ENCODE measurements around the gene CLEC4D.
A peak's percentile ranks its signal among the peaks of the same experiment; 100 is the strongest.
"Not testable (repeated sequence)": the region's sequence is repeated elsewhere in the genome, so short reads cannot be mapped to it uniquely, and the experiment has no call there.

Gene CLEC4D

GRCh38 chr12:8513256-8513655 is at the start of gene CLEC4D:
TSS of gene CLEC4D (plus strand) at chr12:8513503. CDS start at chr12:8513733, 230 bp downstream.
- no peak for DNase-seq (ENCODE audit: low read depth)

DNA sequence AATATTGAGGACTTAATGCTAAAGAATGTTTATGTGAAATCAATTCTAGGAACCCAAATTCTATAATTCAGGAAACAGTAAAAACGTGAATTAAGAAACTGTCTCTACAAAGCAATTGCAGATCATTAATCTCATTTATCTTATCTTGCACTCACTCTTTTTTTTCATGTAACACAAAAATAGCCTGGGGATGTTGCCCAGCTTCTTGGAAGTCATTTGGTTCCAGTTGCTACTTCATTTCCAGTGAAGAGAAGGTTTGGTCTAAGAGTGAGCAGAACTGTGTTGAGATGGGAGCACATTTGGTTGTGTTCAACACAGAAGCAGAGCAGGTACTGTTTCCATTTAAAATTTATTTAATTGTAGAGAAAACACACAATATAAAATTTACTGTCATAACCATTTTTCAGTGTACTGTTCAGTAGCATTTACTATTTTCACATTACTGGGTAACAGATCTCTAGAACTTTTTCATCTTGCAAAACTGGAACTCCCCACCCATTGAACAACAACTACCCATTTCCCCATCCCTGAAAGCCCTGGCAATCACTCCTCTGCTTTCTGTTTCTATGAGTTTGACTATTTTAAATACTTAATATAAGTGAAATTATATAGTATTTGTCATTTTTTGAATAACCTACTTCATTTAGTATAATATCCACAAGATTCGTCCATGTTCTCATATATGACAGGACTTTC is 47.9 kb upstream of the CLEC4D start:
- DNase-seq (ENCODE audit: low read depth), result no peak

DNA sequence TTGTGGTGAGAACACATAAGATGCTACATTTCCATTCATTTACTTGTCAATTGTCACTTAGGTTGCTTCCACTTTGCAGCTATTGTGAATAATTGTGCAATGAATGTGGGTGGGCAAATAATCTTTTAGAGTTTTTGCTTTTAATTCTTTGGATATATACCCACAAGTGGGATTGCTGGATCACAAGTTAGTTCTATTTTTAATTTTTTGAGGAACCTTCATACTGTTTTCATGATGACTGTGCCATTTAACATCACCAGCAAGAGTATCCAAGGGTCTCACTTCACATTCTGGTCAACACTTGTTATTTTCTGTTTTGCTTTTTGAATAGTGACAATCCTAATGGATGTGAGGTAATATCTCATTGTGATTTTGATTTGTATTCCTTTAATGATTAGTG is 47.1 kb upstream of the CLEC4D start:
- no peak for DNase-seq (ENCODE audit: low read depth)

- no peak for DNase-seq (ENCODE audit: low read depth)
Measured at GRCh38 chr12:8471090-8471489, 42.2 kb upstream of the CLEC4D start.

GRCh38 chr12:8475508-8476203 is 37.6 kb upstream of the CLEC4D start:
- no peak for DNase-seq (ENCODE audit: low read depth)

DNA sequence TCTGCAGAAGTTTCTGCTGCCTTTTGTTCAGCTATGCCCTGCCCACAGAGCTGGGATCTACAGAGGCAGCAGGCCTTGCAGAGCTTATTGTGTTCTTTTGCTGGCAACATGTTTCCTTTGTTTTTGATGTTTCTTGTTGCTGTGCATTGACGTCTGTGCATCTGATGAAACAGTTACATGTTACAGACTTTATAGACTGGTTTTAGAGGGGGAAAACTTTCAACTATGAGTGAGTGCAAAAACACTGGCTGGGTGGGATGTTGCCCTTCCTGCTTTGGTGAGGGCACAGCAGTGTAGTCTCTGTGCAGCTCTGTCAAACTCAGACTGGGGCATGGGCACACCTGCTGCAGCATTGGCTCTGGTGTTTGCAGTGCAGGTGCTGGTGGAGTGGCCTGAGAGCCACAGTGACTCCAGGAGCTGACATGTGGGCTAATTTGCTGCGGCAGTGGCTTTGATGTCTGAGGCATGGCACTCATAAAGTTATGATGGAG is 30.7 kb upstream of the CLEC4D start:
- no peak for DNase-seq (ENCODE audit: low read depth)

GRCh38 chr12:8483079-8483478 is 30.2 kb upstream of the CLEC4D start:
- no peak for DNase-seq (ENCODE audit: low read depth)

GRCh38 chr12:8491646-8492530 is 21.4 kb upstream of the CLEC4D start:
- DNase-seq (ENCODE audit: low read depth), result no peak

DNA sequence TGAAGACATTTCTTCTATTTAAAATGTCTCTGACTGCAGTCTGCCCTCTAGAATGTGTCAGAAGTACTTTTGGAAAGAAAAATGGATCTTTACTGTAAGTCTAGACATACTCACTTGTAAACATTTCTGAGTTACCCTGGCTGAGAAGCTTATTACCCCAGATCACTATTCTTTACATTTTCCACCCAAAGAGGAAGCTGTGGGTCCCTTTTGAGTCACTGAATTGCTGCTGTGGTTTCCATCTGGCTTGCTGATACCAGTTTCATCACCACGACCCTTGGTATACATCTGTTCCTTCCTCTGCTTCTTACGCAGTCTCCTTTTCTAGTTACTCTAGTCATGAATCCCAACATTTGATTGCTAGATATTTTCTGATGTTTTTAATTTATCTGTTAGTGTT is 20.2 kb upstream of the CLEC4D start:
- peak; percentile 9 for DNase-seq (ENCODE audit: low read depth)

- not testable (repeated sequence) for DNase-seq (ENCODE audit: low read depth)
Measured at GRCh38 chr12:8495671-8496070, 17.6 kb upstream of the CLEC4D start.

GRCh38 chr12:8496074-8496473 is 17.2 kb upstream of the CLEC4D start:
- not testable (repeated sequence) for DNase-seq (ENCODE audit: low read depth)

DNA sequence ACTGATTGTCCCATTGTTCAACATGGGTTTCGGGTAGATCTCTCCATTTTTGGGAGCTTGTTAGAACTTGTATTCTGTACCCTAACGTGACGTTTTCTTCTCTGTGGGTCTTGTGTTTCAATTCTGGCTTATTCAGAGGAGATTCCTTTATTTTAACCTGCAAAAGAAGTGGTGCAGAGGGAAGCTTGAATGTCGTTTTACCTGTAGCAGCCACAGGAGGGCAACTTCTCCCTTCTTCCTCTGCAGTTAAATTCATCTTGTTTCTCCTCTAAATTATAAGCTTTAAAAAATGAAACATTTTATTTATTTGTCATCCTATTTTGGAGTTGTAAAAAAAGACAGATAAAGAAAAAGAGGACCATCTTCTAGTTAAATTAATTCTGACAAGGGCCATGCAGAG is 13.7 kb upstream of the CLEC4D start:
- DNase-seq (ENCODE audit: low read depth), result no peak

GRCh38 chr12:8501720-8502119 is 11.6 kb upstream of the CLEC4D start:
- DNase-seq (ENCODE audit: low read depth), result no peak

GRCh38 chr12:8504351-8504750 is 9.0 kb upstream of the CLEC4D start:
- DNase-seq (ENCODE audit: low read depth), result no peak

DNA sequence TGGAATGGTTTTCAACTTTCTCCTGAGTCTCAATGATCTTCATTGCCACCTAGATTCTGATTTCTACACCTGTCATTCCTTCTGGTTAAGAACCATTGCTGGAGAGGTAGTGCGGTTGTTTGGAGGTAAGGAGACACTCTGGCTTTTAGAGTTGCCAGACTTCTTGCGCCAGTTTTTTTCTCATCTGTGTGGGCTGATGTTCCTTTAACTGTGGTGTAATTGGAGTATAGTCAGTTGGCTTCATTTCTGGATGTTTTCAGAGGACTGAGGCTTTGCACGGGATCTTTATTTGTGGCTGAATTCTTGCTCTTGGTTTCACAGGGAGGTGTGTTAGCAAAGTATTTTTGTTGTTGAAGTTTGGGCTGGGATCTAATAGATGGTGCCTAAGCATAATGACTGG is 5.7 kb upstream of the CLEC4D start:
- no peak for DNase-seq (ENCODE audit: low read depth)

GRCh38 chr12:8508223-8508622 is 5.1 kb upstream of the CLEC4D start:
- no peak for DNase-seq (ENCODE audit: low read depth)

DNA sequence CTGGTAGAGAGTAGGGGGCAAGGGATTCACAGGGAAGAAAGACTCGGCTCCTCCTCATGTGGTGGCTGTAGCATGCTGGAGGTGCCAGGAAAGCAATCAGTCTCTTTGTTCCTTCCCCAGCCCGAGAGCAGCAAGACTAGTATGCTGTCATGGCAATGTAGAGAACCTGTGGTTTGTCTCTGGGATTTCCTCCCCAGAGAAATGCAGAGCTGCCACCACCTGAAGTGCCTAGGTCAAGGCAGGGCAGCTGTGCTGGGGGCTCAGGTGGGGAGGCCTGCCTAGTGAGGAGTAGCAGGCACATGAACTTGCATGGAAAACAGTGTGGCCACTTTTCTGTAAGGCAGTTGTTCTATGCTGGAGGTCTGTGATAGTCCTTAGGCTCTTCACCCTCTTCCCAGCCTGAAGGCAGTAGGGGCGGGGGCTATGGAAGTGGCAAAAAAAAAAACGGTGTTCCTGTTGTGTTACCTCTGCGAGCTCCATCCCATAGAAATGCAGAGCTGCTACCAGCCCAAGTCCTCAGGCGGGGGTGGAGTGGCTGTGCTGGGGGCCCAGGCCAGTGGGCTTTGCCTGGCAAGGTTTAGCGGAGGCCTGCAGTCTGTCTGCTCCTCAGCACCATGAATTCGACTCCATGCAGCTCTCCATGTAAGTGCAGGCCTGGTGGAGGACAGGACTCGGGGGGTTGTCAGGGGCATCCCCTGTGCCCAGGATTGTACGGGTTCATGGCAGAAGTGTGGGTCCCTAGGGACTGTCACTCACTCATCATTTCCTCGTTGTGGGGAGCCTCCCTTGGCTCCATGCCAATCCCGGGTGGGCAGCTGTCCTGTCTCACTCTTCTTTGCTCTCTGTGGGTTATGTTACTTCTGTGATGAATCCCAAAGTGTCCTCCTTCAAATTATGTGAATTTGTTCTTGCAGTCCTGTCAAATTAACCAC is 4.1 kb upstream of the CLEC4D start:
- DNase-seq (ENCODE audit: low read depth), result no peak

GRCh38 chr12:8517971-8518370 is 4.7 kb downstream of the CLEC4D start:
- no peak for DNase-seq (ENCODE audit: low read depth)

DNA sequence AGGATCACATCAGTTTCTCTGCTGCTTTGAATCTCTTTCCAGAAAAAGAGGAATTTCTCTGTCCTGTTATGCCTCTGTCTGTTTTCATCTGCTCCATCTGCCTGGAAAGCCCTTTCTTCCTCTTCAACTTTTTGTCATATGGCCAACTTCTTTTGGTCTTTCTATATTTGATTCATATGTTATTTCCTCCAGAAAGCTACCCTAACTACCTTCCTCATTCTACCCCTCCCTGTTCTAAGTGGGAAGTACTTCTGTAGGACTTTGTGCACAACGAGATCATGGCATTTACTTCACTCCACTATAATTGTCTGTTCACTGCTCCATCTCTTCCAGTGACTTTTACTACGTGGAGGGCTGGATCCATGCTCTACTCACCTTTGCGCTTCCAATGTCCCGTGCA is 5.9 kb downstream of the CLEC4D start:
- no peak for DNase-seq (ENCODE audit: low read depth)

DNA sequence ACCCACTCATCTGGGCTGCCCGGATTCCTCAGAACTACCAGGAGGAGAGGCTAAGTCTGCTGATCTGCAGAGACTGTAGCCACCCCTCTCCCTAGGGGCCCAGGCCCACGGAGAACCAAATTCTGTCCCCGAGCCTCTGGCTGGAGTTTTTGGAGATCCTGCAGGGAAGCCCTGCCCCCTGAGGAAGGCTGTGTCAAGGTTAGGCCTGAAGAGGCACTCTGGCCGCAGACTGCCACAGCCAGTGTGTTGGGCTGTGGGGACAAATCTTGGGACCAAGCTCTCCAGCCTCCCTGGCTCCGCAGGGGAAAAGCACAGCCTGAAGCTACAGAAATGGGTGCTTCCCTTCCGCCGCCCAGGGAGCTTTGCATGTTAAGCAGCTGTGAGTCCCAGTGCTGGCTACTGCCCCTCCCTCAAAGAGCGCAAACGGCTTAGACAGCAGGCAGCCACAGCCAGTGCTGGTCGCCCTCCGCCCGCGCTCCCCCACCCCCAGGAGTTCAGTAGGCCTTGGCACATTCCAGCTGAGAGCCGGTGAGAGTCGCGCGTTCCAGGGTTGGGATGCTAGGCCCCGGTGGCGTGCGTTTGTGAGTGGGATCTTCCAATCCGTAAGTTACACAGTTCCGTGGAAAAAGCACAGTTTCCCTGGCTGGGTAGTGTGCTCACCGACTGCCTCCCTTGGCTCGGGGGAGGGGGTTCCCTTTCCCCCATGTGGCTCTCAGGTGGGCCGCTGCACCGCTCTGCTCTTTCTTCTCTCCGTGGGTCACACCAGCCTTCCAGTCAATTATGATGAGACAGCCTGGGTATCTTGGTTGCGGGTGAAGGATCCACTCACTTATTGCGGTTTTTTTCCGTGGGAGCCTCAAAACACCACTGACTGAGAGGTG is 14.2 kb downstream of the CLEC4D start:
- no peak for DNase-seq (ENCODE audit: low read depth)

- DNase-seq (ENCODE audit: low read depth), result no peak
Measured at GRCh38 chr12:8532045-8532444, 18.7 kb downstream of the CLEC4D start.

Measured in stimulated activated CD8-positive, alpha-beta memory T cell treated with anti-CD3 and anti-CD28 coated beads, Interleukin-12 subunit alpha, Interleukin-12 subunit beta, amount 100 ng/mL, for 1 hour (primary cell).